HG03175 (cell line): ENCODE data around the gene GSTCD.

Experiments used
- ATAC-seq: cut with Tn5 transposase; IDR thresholded peaks from one replicate; pipeline ENCODE4 v1.9.1; 2021; ENCODE audit warnings: mild to moderate bottlenecking, moderate library complexity; ENCODE audit not compliant: unreplicated experiment

GSTCD gene

GRCh38 chr4:105871997-105872396 is 163.4 kb downstream of the GSTCD start:
- ATAC-seq: no peak

- no peak for ATAC-seq
These were observed 166.6 kb downstream of the GSTCD start for GRCh38 chr4:105875233-105875632.

- no peak for ATAC-seq
These were observed 170.1 kb downstream of the GSTCD start for GRCh38 chr4:105878668-105879067.

GRCh38 chr4:105887508-105887907 is 178.9 kb downstream of the GSTCD start:
- ATAC-seq: no peak

- peak; percentile 15 for ATAC-seq
These were observed 186.3 kb downstream of the GSTCD start, which contains the start of gene NPNT for GRCh38 chr4:105894660-105895582. TSS of gene NPNT (plus strand) at chr4:105895471. CDS start at chr4:105895653, 182 bp downstream.

- peak; percentile 44 for ATAC-seq
These were observed 187.2 kb downstream of the GSTCD start for GRCh38 chr4:105895583-105896460.

GRCh38 chr4:105896461-105896942 is 187.9 kb downstream of the GSTCD start:
- no peak for ATAC-seq
